HG03558 (cell line): ENCODE results near the gene ZKSCAN1.
"Not testable (repeated sequence)": the region's sequence is repeated elsewhere in the genome, so short reads cannot be mapped to it uniquely, and the experiment has no call there.

ENCODE experiments used
- ATAC-seq: cut with Tn5 transposase; IDR thresholded peaks from one replicate; pipeline ENCODE4 v1.9.1; 2021; ENCODE audit warnings: moderate number of reproducible peaks; ENCODE audit not compliant: unreplicated experiment; ENCODE audit errors: extremely low read depth

The ZKSCAN1 gene

GRCh38 chr7:99997545-99998137 lies 17.8 kb upstream of the ZKSCAN1 start:
- ATAC-seq: no peak

DNA sequence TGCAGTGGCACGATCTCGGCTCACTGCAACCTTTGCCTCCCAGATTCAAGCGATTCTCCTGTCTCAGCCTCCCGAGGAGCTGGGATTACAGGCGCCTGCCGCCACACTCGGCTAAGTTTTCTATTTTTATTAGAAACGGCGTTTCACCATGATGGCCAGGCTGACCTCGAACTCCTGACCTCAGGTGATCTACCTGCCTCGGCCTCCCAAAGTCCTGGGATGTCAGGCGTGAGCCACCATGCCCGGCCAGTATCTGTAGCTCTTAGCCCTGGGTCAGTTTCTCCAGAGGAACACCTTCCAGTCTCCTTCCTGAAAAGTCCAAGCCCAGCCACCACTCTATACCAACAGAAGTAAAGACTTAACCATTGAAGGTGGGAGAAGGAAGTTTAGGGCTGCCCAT lies 15.2 kb upstream of the ZKSCAN1 start:
- ATAC-seq: no peak

GRCh38 chr7:100003711-100004661 lies 11.4 kb upstream of the ZKSCAN1 start:
- ATAC-seq: no peak

GRCh38 chr7:100007887-100008286 lies 7.5 kb upstream of the ZKSCAN1 start:
- no peak for ATAC-seq

- ATAC-seq: no peak
Observed at GRCh38 chr7:100008525-100008924, 6.9 kb upstream of the ZKSCAN1 start.

DNA sequence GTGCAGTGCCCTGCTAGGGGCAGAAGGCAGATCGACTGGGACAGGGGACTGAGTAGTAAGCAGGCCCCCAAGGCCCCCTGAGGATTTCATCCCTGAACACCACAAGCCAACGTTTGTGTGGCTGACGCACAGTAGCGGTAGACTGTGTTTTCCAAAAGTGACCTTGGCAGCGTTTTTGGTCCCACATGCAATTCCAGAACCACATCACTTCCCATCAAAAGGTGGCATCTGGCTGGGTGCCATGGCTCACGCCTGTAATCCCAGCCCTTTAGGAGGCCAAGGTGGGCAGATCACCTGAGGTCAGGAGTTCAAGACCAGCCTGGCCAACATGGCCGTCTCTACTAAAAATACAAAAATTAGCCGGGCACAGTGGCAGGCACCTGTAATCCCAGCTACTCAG lies 5.4 kb upstream of the ZKSCAN1 start:
- not testable (repeated sequence) for ATAC-seq

DNA sequence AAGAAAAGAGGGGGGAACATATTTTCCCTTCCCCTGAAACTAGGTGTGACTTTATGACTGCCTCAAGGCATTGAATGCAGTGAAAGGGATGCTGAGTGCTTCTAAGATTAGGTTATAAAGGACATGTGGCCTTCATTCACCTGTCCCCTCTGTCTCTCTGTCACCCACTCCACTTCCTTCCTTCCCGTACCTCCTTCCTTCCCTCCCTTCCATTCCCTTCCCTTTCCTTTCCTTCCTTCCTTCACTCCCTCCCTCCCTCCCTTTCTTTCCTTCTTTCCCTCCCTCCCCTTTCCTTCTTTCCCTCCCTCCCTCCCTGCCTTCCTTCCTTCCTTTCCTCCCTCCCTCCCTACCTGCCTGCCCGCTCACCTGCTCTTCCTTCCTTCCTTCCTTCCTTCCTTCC lies 4.5 kb upstream of the ZKSCAN1 start:
- no peak for ATAC-seq

DNA sequence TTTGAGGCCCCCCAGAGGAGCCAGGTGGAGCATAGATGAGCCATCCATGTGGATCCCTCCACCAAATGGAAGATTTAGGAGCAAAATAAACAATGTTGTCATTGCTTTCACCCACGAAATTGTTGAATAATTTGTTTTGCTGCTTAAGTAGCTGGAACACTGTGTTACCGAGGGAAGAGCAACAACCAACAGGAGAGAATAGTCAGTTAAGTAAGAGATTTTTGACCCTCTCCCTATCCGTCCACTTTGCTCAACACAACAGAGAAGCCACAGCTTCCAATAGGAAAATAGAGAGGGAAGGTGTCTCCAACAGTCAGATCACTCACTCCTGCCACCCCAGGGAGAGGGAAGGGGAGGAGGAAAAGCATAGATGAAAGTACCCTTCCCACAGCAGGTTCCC lies 3.9 kb upstream of the ZKSCAN1 start:
- no peak for ATAC-seq

- ATAC-seq: not testable (repeated sequence)
Observed at GRCh38 chr7:100012385-100013327, 2.7 kb upstream of the ZKSCAN1 start.

- ATAC-seq: no peak
Observed at GRCh38 chr7:100013328-100013676, 2.1 kb upstream of the ZKSCAN1 start.

DNA sequence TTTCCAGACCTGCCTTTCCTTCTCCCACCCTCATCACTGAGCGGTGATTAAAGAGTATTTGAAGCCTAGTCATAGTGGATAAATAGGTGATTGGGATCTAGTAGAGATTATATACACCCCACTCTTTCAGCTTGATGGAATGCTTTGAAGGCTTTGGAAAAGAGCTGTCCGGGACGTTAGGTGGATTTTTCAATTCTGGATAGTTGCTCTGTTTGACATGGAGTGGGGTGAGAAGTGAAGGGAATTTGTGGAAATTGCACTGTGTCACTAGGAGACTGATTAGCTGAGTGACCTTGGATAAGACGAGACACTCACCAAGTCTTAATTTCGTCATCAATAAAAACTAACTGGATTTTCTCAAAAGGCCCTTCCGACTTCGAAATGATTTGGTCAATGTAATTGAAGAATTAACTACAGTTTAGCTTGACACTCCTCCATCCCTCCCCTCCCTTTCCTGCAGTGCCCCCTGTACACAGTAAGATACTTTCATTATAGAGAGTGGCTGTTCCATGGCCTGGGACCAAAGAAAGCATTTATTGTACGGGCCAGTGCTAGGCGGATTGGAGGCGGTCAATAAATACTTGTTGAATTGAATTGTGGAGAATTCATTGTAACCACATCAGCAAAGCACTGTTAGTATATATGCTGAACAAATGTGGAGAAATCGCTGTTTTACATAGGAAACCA lies 962 bp downstream of the ZKSCAN1 start:
- no peak for ATAC-seq

DNA sequence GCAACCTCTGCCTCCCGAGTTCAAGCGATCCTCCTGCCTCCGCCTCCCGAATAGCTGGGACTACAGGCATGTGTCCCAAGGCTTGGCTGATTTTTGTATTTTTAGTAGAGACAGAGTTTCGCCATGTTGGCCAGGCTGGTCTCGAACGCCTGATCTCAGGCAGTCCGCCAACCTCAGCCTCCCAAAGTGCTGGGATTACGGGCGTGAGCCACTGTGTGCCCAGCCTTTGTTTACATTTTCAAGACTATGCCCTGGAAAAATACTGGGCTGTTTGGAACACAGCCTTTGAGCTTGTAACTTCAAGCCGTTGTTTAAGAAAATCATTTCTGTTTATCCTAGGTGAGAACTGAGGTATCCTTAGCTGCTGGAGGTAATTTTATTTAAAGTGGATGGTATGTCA lies 1.9 kb downstream of the ZKSCAN1 start:
- no peak for ATAC-seq

GRCh38 chr7:100017875-100018274 lies 2.5 kb downstream of the ZKSCAN1 start:
- no peak for ATAC-seq

DNA sequence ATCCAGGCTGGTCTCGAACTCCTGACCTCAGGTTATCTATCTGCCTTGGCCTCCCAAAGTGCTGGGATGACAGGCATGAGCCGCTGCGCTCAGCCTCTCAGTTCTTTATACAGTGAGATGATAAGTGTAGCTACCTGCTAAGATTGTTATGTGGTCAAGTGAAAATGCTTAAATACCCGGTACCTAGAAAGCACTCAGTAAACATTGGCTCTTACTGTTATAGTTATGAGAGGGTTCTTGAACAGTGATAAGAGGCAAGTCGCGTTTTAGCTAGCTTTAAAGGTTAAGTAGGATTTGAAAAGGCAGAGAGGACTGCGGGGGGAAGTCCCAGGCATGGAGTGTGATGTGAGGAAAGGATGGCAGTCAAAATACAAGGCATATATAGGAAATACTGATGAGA lies 4.5 kb downstream of the ZKSCAN1 start:
- no peak for ATAC-seq

DNA sequence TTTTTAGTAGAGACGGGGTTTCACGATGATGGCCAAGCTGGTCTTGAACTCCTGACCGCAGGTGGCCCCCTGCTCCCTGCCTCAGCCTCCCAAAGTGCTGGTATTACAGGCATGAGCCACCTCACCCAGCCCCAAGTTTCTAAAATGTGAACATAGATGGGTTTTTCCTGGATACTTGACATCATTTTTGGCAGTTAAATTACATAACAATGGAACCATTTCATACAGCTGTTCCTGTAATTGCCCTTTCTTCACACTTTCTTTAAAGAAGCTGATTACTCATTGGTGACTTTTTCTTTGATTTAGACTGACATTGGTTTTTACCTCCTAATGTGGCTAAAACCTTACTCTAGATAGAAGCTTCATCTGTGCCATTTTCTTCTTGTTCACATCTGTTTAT lies 5.9 kb downstream of the ZKSCAN1 start:
- ATAC-seq: no peak

GRCh38 chr7:100022621-100023020 lies 7.2 kb downstream of the ZKSCAN1 start:
- ATAC-seq: no peak

DNA sequence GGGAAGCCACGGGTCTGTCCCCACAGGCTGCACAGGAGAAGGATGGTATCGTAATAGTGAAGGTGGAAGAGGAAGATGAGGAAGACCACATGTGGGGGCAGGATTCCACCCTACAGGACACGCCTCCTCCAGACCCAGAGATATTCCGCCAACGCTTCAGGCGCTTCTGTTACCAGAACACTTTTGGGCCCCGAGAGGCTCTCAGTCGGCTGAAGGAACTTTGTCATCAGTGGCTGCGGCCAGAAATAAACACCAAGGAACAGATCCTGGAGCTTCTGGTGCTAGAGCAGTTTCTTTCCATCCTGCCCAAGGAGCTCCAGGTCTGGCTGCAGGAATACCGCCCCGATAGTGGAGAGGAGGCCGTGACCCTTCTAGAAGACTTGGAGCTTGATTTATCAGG lies 8.1 kb downstream of the ZKSCAN1 start:
- no peak for ATAC-seq

- ATAC-seq: no peak
Observed at GRCh38 chr7:100024020-100024619, 8.7 kb downstream of the ZKSCAN1 start.

DNA sequence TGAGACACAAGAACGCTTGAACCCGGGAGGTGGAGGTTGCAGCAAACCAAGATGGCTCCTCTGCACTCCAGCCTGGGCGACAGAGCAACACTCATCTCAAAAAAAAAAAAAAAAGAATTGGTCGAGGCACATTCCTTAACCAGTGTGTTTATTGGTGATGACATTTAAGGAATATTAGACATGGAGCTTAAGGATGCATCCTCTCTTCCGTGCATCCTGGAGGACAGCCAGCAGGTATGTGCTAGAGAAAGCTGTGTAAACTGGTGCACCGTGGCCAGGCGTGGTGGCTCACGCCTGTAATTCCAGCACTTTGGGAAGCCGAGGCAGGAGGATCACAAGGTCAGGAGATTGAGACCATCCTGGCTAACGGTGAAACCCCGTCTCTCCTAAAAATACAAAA lies 11.8 kb downstream of the ZKSCAN1 start:
- no peak for ATAC-seq

DNA sequence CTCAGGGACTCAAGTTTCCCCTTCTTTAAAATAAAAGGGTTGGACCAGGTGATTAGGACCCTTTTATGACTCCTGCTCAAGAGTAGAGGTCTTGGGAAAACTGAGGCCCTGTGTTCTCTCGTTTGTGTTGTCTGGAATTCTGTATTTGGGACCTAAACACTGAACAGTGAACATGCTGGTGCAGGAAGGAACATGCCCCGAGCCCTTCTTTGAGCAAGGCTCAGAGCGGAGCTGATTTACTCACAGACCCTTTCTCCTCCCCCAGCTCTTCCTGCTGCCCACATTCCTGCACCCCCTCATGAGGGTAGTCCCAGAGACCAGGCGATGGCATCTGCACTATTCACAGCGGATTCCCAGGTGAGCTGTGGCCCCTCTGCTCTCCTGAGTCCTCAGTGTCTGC lies 14.2 kb downstream of the ZKSCAN1 start:
- no peak for ATAC-seq
